GM11168 (cell line): Measurements from ENCODE around the gene KCTD11.
"Not testable (repeated sequence)": the region's sequence is repeated elsewhere in the genome, so short reads cannot be mapped to it uniquely, and the experiment has no call there.

Source experiments
- in situ Hi-C: fragments of 300-500 bp; cut with MboI; formaldehyde crosslinking; loops from one replicate; pipeline ENCODE4 v1.12.0; 2022; ENCODE audit warnings: low sequenced_read_pairs; ENCODE audit not compliant: unreplicated experiment

The KCTD11 gene

GRCh38 chr17:7368599-7368994 is 16.6 kb downstream of the KCTD11 start:
- in situ Hi-C loops = not testable (repeated sequence)

- in situ Hi-C loops = no loop called here
Measured at GRCh38 chr17:7369825-7370224, 17.9 kb downstream of the KCTD11 start.

- in situ Hi-C loops = no loop called here
Measured at GRCh38 chr17:7370853-7371252, 18.9 kb downstream of the KCTD11 start.

- in situ Hi-C loops = no loop called here
Measured at GRCh38 chr17:7374353-7374752, 22.4 kb downstream of the KCTD11 start.

GRCh38 chr17:7379134-7379533 is 27.2 kb downstream of the KCTD11 start:
- in situ Hi-C loops = no loop called here

- in situ Hi-C loops = no loop called here
Measured at GRCh38 chr17:7380321-7380720, 28.4 kb downstream of the KCTD11 start.

GRCh38 chr17:7380855-7381683 is 29.1 kb downstream of the KCTD11 start, which contains the start of gene TNK1:
Gene TNK1 (plus strand): TSS chr17:7381089. CDS start chr17:7382927, 1,838 bp downstream.
- in situ Hi-C loops = no loop called here

- in situ Hi-C loops = no loop called here
Measured at GRCh38 chr17:7382901-7383300, 30.9 kb downstream of the KCTD11 start.

GRCh38 chr17:7383371-7383741 is 31.4 kb downstream of the KCTD11 start:
- in situ Hi-C loops = no loop called here

GRCh38 chr17:7383742-7384488 is 32.0 kb downstream of the KCTD11 start:
- in situ Hi-C loops = no loop called here

GRCh38 chr17:7384489-7385081 is 32.6 kb downstream of the KCTD11 start:
- in situ Hi-C loops = no loop called here

- in situ Hi-C loops = no loop called here
Measured at GRCh38 chr17:7388856-7389255, 36.9 kb downstream of the KCTD11 start.

GRCh38 chr17:7389924-7390910 is 38.3 kb downstream of the KCTD11 start:
- in situ Hi-C loops = no loop called here

- in situ Hi-C loops = no loop called here
Measured at GRCh38 chr17:7391307-7391706, 39.3 kb downstream of the KCTD11 start.

GRCh38 chr17:7392696-7393612 is 41.0 kb downstream of the KCTD11 start:
- in situ Hi-C loops = no loop called here

GRCh38 chr17:7393613-7394451 is 41.9 kb downstream of the KCTD11 start:
- in situ Hi-C loops = no loop called here

GRCh38 chr17:7394452-7395191 is 42.7 kb downstream of the KCTD11 start, which contains the start of gene PLSCR3:
Gene PLSCR3 (minus strand): TSS chr17:7394525. CDS start chr17:7394110, 415 bp downstream.
- in situ Hi-C loops = no loop called here
